NCI-H187 (cell line): Measurements from ENCODE around the gene ANKRD42.
"Not testable (repeated sequence)": the region's sequence is repeated elsewhere in the genome, so short reads cannot be mapped to it uniquely, and the experiment has no call there.

ENCODE experiments used
- DNase-seq, 2 experiments: peaks; one replicate each; lab custom pipeline; 2025; lab: John Stamatoyannopoulos, UW

ANKRD42 gene

GRCh38 chr11:83241291-83241946 is 47.9 kb downstream of the ANKRD42 start:
- peak in 1 of 2 experiments; percentile 1 for DNase-seq

- DNase-seq, result no peak
These were observed 55.9 kb downstream of the ANKRD42 start for GRCh38 chr11:83249445-83249844.

DNA sequence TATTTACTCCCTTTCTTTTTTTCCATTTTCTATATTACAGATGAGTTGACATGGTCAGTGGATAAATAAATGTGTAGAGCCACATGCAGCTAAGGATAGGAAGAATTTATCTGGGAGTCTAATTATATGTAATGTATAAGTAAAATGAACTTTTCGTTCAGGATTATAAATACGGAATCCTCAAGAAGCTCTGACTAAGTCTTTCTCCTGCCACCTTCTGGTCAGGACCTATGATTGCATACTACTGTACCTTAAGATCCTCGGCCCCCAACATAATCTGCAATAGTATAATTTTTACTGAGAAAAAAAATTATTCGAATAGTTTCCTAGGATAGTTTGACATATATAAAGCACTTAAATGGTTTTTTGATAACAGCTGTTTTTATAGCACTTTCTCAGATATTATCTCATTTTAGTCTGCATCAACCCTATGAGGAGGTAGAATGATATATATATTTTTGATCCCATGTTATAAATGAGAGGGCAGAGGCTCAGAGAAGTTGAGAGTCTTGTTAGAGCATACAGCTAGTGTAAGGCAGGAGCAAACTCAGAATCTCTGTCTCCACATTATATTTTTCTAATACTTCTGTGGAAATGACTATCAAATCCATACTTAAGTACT is 56.6 kb downstream of the ANKRD42 start:
- no peak for DNase-seq

DNA sequence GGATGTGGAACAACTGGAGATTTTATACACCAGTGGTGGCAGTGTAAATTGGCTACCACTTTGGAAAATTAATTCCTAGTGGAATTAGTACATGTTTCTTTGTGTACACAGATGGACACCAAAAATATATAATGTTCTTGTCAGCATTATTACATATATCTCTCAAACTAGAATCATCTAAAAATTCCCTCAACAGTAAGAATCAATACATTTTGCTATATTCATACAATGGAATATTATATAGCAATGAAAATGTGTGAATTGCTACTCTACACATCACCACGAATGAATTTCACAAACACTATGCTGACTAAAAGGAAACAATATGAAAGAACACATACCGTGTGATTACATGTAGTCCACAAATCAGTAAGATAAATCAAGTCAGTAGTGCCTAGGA is 58.8 kb downstream of the ANKRD42 start:
- no peak for DNase-seq

GRCh38 chr11:83252941-83253340 is 59.4 kb downstream of the ANKRD42 start:
- DNase-seq, result no peak

- DNase-seq, result no peak
These were observed 61.9 kb downstream of the ANKRD42 start for GRCh38 chr11:83255366-83255765.

GRCh38 chr11:83256602-83257340 is 63.3 kb downstream of the ANKRD42 start:
- DNase-seq, result no peak

- no peak for DNase-seq
These were observed 64.3 kb downstream of the ANKRD42 start for GRCh38 chr11:83257761-83258168.

- DNase-seq, result no peak
These were observed 66.0 kb downstream of the ANKRD42 start for GRCh38 chr11:83259559-83259958.

DNA sequence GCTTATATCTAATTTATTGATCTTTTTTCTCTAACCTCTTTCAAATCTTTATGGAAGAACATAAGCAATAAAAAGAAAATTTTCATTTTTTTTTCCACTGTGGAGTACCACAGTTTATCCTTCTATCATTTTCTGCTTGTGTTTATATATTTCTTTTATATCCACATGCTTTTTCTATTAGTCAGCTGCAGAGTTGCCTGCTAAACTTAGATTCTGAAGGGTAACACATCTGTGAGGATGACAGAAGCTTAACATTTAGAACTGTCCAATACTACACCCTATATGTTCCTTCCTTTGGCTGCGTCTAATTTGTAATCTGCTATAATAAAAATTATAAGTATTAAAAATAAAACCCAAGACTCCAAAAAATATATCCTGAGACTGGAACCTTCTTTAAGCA is 71.8 kb downstream of the ANKRD42 start:
- no peak for DNase-seq

DNA sequence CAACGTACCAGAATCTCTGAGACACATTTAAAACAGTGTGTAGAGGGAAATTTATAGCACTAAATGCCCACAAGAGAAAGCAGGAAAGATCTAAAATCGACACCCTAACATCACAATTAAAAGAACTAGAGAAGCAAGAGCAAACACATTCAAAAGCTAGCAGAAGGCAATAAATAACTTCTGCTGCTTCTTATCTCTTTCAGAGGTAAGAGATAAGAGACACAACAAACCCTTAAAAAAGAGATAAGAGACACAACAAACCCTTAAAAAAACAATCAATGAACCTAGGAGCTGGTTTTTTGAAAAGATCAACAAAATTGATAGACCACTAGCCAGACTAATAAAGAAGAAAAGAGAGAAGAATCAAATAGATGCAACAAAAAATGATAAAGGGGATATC is 75.6 kb downstream of the ANKRD42 start:
- DNase-seq, result not testable (repeated sequence)

DNA sequence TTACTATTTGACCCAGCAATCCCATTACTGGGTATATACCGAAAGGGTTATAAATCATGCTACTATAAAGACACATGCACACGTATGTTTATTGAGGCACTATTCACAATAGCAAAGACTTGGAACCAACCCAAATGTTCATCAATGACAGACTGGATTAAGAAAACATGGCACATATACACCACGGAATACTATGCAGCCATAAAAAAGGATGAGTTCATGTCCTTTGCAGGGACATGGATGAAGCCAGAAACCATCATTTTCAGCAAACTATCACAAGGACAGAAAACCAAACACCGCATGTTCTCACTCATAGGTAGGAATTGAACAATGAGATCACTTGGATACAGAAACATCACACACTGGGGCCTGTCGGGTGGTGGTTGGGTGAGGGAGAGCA is 78.2 kb downstream of the ANKRD42 start:
- not testable (repeated sequence) for DNase-seq

- DNase-seq, result no peak
These were observed 79.1 kb downstream of the ANKRD42 start for GRCh38 chr11:83272627-83273026.

DNA sequence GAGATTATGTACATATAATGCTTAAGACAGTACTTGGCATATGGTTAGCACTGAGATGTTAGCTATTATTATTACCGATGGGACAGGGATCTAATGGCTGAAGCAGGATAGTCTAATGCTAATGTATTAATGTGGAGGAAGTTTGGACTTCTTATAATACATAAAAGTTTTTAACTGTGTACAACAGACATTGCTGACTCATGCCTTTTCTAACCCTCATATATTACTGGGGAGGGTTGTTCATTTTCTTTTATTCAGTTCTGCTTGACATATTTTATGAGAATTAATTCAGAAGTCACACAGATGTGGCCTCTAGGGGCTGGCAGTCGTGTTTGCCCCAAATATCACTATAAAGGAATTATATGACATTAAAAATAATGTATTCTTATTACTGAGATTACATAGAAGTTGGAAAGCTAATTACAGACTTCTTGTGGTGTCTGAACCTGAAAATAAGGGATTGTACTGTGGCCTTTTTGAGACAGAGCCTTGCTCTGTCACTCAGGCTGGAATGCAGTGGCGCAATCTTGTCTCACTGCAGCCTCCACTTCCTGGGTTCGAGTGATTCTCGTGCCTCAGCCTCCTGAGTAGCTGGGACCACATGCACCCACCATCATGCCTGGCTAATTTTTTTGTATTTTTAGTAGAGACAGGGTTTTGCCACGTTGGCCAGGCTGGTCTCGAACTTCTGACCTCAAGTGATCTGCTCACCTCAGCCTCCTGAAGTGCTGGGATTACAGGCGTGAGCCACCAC is 82.6 kb downstream of the ANKRD42 start:
- no peak for DNase-seq

DNA sequence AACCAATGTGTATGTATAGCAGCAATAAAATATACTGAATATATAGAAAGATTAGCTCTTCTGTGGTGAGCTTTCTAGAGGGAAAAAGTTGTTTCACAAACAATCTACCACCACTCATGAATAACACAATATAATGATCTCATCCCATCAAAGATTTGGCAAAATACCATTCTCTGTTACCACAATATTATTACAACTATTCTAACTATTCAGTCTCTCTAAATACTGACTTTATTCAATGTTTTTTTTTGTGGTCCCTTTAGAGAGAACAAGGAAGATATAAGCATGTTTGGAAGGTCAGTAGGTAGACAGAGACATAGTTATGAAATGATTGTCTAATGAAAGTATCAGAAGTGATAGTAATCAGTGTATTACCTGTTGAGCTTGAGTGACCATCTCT is 84.8 kb downstream of the ANKRD42 start:
- no peak for DNase-seq

- no peak for DNase-seq
These were observed 86.7 kb downstream of the ANKRD42 start for GRCh38 chr11:83280256-83280655.

GRCh38 chr11:83282084-83282716 is 88.7 kb downstream of the ANKRD42 start:
- no peak for DNase-seq

- DNase-seq, result no peak
These were observed 91.1 kb downstream of the ANKRD42 start for GRCh38 chr11:83284501-83285150.

GRCh38 chr11:83285151-83285770 is 91.7 kb downstream of the ANKRD42 start:
- no peak for DNase-seq

GRCh38 chr11:83285771-83286528 is 92.4 kb downstream of the ANKRD42 start, which contains the start of gene CCDC90B:
Gene CCDC90B, minus strand, starts transcription at chr11:83286367. Its CDS starts 395 bp downstream, at chr11:83285972.
- peak; percentile 94 to 97 for DNase-seq
